ENCODE measurements around the gene BTN2A1.
"Not testable (repeated sequence)": the region's sequence is repeated elsewhere in the genome, so short reads cannot be mapped to it uniquely, and the experiment has no call there.

Gene BTN2A1

GRCh38 chr6:26447257-26447656, 10.5 kb upstream of the BTN2A1 start:
- Mint-ChIP-seq H3K27ac (no peak overlapping the region), H3K4me1 (peaks cover 32% of the 10 kb centered on the region), H3K4me3 (no peak overlapping the region), H3K36me3 (peaks cover 66% of the 10 kb centered on the region), H3K27me3 (no peaks in the 10 kb centered on the region), H3K9me3 (no peaks in the 10 kb centered on the region)
- ATAC-seq, result no peak

DNA sequence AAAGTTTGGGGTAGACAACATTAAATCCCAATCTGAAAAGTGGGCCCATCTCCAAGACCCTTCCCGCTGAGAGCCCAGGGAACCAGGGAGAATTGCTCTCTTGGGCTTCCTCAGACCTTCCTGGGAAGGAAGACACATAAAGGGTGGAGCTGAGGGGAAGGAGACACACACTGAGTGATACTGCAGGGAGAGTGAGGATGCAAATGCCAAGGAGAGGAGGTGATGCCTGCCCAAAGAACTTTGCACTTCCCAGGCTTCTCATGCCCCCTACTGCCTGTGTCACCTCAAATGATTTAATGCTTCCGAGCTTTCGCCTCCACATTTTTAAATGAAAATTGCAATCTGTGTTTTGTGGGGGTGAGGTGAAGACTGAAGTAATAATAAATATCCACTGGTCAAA, 7.5 kb upstream of the BTN2A1 start:
- Mint-ChIP-seq H3K4me3 (no peak overlapping the region), H3K27me3 (no peaks in the 10 kb centered on the region), H3K4me1 (peaks cover 12% of the 10 kb centered on the region), H3K27ac (no peak overlapping the region), H3K36me3 (peaks cover 47% of the 10 kb centered on the region), H3K9me3 (no peaks in the 10 kb centered on the region)
- ATAC-seq, result no peak

GRCh38 chr6:26452631-26453235, 5.0 kb upstream of the BTN2A1 start:
- Mint-ChIP-seq H3K4me3 (no peak overlapping the region), H3K4me1 (peaks cover 18% of the 10 kb centered on the region), H3K27ac (no peak overlapping the region), H3K36me3 (peaks cover 42% of the 10 kb centered on the region), H3K9me3 (no peaks in the 10 kb centered on the region), H3K27me3 (no peaks in the 10 kb centered on the region)
- no peak for ATAC-seq

DNA sequence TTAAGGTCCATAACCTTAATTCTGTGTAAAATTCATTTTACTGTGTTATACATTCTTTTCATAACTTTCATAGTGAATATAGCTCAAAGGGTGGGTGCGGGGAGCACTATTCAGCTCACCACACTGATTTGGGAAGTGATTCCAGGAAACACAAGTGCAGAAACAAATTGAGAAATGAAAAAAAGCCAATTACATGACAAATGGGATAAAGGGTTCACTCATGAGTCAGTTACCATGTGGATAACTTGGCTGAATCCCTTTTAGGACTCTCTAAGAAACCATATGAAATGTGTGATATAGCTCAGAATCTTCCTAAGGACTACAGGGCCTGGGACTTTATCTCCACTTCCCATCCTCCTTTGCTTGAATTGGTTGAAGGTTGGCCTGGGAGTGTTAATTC, 3.1 kb upstream of the BTN2A1 start:
- H3K9me3 Mint-ChIP-seq, result no peaks in the 10 kb centered on the region
- no peak overlapping the region for H3K27ac Mint-ChIP-seq
- H3K27me3 Mint-ChIP-seq, result no peaks in the 10 kb centered on the region
- no peak overlapping the region for H3K4me3 Mint-ChIP-seq
- no peak for ATAC-seq
- H3K4me1 Mint-ChIP-seq, result peaks cover 30% of the 10 kb centered on the region
- H3K36me3 Mint-ChIP-seq, result peaks cover 39% of the 10 kb centered on the region

GRCh38 chr6:26455357-26455970, 2.3 kb upstream of the BTN2A1 start:
- H3K27me3 Mint-ChIP-seq, result no peaks in the 10 kb centered on the region
- no peak overlapping the region for H3K4me3 Mint-ChIP-seq
- H3K4me1 Mint-ChIP-seq, result peaks cover 38% of the 10 kb centered on the region
- H3K36me3 Mint-ChIP-seq, result peaks cover 36% of the 10 kb centered on the region
- H3K27ac Mint-ChIP-seq, result no peak overlapping the region
- no peaks in the 10 kb centered on the region for H3K9me3 Mint-ChIP-seq
- no peak for ATAC-seq

DNA sequence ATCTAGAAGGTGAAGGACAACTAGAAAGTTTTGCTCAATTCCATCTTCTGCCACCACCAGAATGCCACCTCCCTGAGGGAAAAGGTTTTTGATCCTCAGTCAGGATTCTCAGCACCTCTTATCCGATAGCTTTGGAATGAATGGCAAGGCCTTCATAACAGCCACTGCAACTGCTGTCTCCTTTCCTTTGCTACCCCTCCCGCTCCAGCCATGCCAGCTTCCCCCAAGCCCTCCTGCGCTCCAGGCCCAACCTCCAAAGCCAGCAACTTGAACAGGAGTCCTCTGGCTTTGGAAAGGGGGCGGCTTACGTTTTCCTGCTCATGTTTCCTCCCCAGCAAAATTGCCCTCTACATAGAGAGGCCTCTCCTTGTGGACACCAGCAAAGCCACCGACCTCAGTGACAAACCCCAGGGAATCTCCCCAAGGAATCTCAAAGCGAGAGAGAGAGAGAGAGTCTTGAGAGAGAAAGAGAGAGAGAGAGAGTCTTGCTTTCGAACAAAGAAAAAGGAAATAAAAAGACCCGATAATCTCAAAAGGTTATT, 420 bp upstream of the BTN2A1 start:
- H3K36me3 Mint-ChIP-seq, result peaks cover 28% of the 10 kb centered on the region
- H3K9me3 Mint-ChIP-seq, result no peaks in the 10 kb centered on the region
- H3K27ac Mint-ChIP-seq, result peak overlapping the region; percentile 98
- peak; percentile 25 for ATAC-seq
- peaks cover 53% of the 10 kb centered on the region for H3K4me1 Mint-ChIP-seq
- H3K27me3 Mint-ChIP-seq, result no peaks in the 10 kb centered on the region
- peak overlapping the region; percentile 99 for H3K4me3 Mint-ChIP-seq

GRCh38 chr6:26459023-26459810, 1.5 kb downstream of the BTN2A1 start:
- H3K36me3 Mint-ChIP-seq, result peaks cover 46% of the 10 kb centered on the region
- no peaks in the 10 kb centered on the region for H3K27me3 Mint-ChIP-seq
- H3K27ac Mint-ChIP-seq, result peak overlapping the region; percentile 98
- peak overlapping the region; percentile 71 for H3K4me3 Mint-ChIP-seq
- H3K4me1 Mint-ChIP-seq, result peaks cover 72% of the 10 kb centered on the region
- H3K9me3 Mint-ChIP-seq, result no peaks in the 10 kb centered on the region
- ATAC-seq, result no peak

DNA sequence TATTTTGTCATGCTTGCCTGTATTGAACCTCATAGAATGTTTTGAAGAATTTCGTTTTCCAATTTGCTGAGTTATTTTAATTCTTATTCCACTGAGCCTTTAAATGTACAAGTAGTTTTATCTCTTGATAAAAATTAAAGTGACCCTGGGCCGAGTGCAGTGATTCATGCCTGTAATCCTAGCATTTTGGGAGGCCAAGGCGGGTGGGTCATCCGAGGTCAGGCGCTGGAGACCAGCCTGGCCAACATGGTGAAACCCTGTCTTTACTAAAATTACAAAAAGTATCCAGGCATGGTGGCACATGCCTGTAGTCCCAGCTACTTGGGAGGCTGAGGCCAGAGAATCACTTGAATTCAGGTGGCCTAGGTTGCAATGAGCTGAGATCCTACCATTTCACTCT, 3.6 kb downstream of the BTN2A1 start:
- not testable (repeated sequence) for H3K27me3 Mint-ChIP-seq, H3K4me3 Mint-ChIP-seq, ATAC-seq, H3K9me3 Mint-ChIP-seq, H3K27ac Mint-ChIP-seq
- Mint-ChIP-seq H3K4me1 (peaks cover 77% of the 10 kb centered on the region), H3K36me3 (peaks cover 65% of the 10 kb centered on the region)

GRCh38 chr6:26464014-26464413, 6.3 kb downstream of the BTN2A1 start:
- Mint-ChIP-seq H3K27ac (peak overlapping the region; percentile 31), H3K36me3 (peaks cover 80% of the 10 kb centered on the region), H3K4me3 (no peak overlapping the region), H3K9me3 (no peaks in the 10 kb centered on the region), H3K4me1 (peaks cover 73% of the 10 kb centered on the region), H3K27me3 (no peaks in the 10 kb centered on the region)
- ATAC-seq, result no peak

DNA sequence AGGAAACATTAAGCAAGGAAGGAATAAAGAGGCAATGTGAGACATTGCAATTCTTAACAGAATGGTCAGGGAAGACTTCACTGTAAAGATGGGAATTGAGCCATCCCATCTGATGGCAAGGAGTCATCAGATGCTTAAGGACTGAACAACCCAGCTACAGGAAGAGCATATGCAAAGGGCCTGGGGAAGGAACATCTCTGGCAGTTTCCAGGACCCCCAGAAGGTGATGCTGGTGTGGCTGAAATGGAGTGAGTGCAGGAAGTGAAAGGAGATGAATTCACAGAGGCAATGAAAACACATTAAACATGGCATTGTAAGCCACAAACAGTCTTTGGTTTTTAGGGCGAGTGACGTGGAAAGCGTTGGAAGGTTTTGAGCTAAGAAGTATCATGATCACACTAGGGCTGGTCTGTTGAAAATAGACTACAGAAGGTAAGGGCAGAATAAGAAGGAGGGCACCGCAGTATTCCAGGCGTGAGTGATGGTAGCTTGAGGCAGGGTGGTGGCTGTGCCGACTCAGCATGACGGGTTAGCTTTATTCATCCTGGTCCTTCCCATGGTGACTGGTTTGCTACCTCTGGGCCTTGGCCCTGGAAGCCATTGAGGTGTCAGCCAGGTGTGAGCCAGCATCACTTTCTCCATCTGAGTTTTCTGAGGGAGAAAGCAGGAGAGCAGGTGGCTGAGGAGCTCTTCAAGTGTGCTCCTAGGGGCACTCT, 6.8 kb downstream of the BTN2A1 start:
- Mint-ChIP-seq H3K36me3 (peaks cover 78% of the 10 kb centered on the region), H3K27ac (peak overlapping the region; percentile 31), H3K9me3 (no peaks in the 10 kb centered on the region), H3K4me3 (no peak overlapping the region), H3K4me1 (peaks cover 70% of the 10 kb centered on the region), H3K27me3 (no peaks in the 10 kb centered on the region)
- no peak for ATAC-seq

- ATAC-seq, result no peak
- no peak overlapping the region for H3K27ac Mint-ChIP-seq
- no peaks in the 10 kb centered on the region for H3K9me3 Mint-ChIP-seq
- no peak overlapping the region for H3K4me3 Mint-ChIP-seq
- H3K4me1 Mint-ChIP-seq, result peaks cover 58% of the 10 kb centered on the region
- peaks cover 75% of the 10 kb centered on the region for H3K36me3 Mint-ChIP-seq
- H3K27me3 Mint-ChIP-seq, result no peaks in the 10 kb centered on the region
Measured at GRCh38 chr6:26465776-26466175, 8.0 kb downstream of the BTN2A1 start.

DNA sequence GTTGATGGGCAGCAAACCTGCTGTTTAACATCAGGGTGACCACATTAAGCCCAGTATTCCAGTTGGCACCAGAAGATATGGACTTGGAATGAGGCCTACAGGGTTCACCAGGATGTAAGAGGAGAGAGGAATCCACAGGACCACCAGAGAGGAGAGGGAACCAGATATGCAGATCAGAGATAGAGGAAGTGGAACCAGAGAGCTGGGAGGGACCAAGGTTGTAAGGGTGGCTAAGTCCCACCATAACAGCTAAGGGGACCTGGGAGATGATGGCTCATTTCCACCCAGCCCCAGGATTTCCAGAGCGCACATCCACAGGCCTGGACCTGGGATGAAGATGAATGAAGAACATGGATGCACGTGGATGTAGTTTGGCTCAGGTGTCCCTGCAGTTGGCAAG, 11.1 kb downstream of the BTN2A1 start:
- peaks cover 8% of the 10 kb centered on the region for H3K9me3 Mint-ChIP-seq
- H3K4me1 Mint-ChIP-seq, result peaks cover 46% of the 10 kb centered on the region
- peaks cover 76% of the 10 kb centered on the region for H3K36me3 Mint-ChIP-seq
- H3K27ac Mint-ChIP-seq, result peak overlapping the region; percentile 62
- H3K27me3 Mint-ChIP-seq, result no peaks in the 10 kb centered on the region
- ATAC-seq, result peak; percentile 47
- H3K4me3 Mint-ChIP-seq, result no peak overlapping the region

DNA sequence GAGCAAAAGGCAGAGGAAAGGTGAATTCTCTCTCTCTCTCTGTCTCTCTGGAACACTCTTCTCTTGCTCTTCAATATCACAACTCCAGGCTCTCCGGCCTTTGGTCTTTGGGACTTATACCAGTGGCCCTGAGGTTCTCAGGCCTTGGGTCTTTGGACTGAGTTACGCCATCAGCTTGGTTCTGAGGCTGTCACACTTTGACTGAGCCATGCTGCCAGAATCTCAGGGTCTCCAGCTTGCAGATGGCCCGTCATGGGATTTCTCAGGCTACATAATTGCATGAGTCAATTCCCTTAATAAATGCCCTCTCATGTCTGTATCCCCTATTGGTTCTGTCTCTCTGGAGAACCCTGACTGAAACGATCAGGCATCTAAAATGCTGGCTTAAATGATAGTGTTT, 12.9 kb downstream of the BTN2A1 start:
- Mint-ChIP-seq H3K27me3 (no peaks in the 10 kb centered on the region), H3K4me1 (peaks cover 45% of the 10 kb centered on the region), H3K4me3 (no peak overlapping the region), H3K36me3 (peaks cover 59% of the 10 kb centered on the region), H3K27ac (peak overlapping the region; percentile 100), H3K9me3 (peaks cover 8% of the 10 kb centered on the region)
- ATAC-seq, result no peak

DNA sequence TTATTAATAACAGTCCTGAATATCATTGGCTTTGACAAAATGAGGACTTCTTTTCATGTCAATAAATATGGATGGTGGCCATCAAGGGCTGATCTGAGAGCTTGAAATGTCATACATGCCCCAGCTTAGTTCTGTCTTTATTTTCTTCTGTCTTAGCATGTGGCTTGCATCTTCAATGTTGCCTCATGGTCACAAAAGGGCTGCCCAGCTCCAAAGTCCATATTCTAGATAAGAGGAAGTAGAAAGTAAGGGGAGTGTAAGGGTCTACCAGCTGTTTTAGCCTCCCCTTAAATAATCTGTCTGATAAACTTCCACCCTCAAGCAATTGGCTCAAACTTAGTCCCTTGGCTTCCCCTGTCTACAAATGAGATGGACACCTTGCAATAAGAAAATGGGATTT, 14.2 kb downstream of the BTN2A1 start:
- peaks cover 51% of the 10 kb centered on the region for H3K4me1 Mint-ChIP-seq
- H3K36me3 Mint-ChIP-seq, result peaks cover 46% of the 10 kb centered on the region
- no peak for ATAC-seq
- no peaks in the 10 kb centered on the region for H3K27me3 Mint-ChIP-seq
- no peak overlapping the region for H3K4me3 Mint-ChIP-seq
- H3K9me3 Mint-ChIP-seq, result peaks cover 8% of the 10 kb centered on the region
- peak overlapping the region; percentile 100 for H3K27ac Mint-ChIP-seq

Data from stimulated activated memory B cell treated with anti-CD40 and anti-IgM and Interleukin-4, amounts not matched to agents 10 μg/mL and 1 μg/mL and 100 μg/mL, for 72 hours (primary cell).